ENCODE results near the gene GDA.

The GDA gene

DNA sequence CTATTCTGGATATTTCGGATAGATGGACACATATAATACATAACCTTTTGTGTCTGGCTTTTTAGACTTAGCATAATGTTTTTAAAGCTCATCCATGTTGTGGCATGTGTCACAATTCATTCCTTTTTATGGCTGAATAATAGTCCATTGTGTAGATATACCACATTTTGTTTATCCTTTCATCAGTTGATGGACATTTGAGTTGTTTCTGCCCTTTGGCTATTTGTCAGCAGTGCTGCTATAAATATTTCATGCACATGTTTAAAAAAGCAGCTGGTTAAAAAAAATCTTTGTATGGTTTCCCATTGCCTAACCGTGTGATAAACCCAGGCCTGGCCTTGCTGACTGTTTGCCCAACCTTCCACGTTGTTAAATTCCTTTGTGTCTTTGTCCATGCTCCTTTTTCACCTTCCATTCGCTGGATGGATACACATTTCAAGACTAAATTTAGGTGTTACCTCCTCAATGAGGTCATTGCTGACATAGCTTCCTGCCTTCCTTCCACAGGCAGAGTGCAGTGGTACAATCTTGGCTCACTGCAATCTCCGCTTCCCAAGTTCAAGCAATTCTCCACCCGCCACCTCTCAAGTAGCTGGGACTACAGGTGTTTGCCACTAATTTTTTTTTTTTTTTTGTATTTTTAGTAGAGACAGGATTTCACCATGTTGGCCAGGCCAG is 11.3 kb downstream of the GDA start:
- no peak overlapping the region for H3K4me3 Mint-ChIP-seq
- no peak overlapping the region for H3K27ac Mint-ChIP-seq
- no peaks in the 10 kb centered on the region for H3K4me1 Mint-ChIP-seq
- H3K36me3 Mint-ChIP-seq (ENCODE audit: low read depth) = no peaks in the 10 kb centered on the region
- H3K9me3 Mint-ChIP-seq = no peaks in the 10 kb centered on the region
- peaks cover 7% of the 10 kb centered on the region for H3K27me3 Mint-ChIP-seq (ENCODE audit: low read depth)
- TF ChIP-seq, protein P1, sequence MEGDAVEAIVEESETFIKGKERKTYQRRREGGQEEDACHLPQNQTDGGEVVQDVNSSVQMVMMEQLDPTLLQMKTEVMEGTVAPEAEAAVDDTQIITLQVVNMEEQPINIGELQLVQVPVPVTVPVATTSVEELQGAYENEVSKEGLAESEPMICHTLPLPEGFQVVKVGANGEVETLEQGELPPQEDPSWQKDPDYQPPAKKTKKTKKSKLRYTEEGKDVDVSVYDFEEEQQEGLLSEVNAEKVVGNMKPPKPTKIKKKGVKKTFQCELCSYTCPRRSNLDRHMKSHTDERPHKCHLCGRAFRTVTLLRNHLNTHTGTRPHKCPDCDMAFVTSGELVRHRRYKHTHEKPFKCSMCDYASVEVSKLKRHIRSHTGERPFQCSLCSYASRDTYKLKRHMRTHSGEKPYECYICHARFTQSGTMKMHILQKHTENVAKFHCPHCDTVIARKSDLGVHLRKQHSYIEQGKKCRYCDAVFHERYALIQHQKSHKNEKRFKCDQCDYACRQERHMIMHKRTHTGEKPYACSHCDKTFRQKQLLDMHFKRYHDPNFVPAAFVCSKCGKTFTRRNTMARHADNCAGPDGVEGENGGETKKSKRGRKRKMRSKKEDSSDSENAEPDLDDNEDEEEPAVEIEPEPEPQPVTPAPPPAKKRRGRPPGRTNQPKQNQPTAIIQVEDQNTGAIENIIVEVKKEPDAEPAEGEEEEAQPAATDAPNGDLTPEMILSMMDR (IDR thresholded peaks at IDR 0.05; ENCODE audit: unreplicated experiment in 3 of 3) = no peak

DNA sequence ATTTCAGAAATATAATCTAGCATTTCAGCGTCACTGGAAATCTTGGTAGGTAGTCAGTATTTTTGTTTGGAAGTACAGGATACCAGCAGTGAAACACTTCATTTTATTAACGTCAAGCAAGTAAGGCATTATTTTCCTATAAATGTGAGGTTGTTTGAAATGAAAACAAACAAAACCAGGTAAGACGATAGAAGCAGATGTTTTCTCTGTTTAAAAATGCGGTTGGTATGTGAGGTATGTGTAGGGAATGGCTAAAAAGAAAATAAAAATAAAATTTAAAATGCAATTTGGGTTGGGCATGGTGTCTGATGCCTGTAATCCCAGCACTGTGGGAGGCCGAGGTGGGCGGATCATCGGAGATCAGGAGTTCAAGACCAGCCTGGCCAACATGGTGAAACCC is 16.1 kb downstream of the GDA start:
- Mint-ChIP-seq H3K4me1 (peaks cover 5% of the 10 kb centered on the region), H3K9me3 (no peaks in the 10 kb centered on the region), H3K4me3 (no peak overlapping the region), H3K27me3 (ENCODE audit: low read depth) (no peaks in the 10 kb centered on the region), H3K36me3 (ENCODE audit: low read depth) (no peaks in the 10 kb centered on the region), H3K27ac (no peak overlapping the region)
- TF ChIP-seq, protein P1 (IDR thresholded peaks at IDR 0.05; ENCODE audit: unreplicated experiment in 3 of 3) = no peak

DNA sequence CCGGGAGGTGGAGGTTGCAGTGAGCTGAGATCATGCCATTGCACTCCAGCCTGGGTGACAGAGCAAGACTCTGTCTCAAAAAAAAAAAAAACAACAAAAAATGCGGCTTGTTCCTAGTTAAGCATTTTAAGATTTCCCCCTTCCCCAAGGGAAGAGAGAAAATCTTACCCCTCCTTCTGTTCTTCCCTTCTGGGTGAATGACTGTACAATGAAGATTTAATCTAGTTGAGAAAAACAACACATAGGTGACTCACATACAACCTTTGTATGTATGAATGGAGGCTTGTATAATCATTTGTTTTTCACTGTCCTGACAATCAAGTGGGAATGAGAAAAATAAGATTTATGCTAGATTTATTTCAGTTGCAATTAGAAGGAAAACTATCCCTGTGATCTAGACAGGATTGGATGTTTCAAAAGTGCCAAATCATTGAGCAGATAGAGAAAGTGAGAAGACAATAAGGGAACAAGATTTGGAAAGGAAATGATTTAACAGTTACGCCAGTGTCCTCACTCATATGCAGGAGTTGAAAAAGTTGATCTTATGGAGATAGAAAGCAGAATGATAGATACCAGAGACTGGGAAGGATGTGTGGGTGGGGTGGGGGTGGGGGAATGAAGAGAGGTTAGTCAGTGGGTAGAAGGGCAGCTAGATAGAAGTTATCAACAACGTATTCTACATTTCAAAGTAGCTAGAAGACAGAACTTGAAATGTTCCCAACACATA is 16.7 kb downstream of the GDA start:
- Mint-ChIP-seq H3K9me3 (no peaks in the 10 kb centered on the region), H3K36me3 (ENCODE audit: low read depth) (no peaks in the 10 kb centered on the region), H3K4me3 (no peak overlapping the region), H3K27me3 (ENCODE audit: low read depth) (no peaks in the 10 kb centered on the region), H3K27ac (no peak overlapping the region), H3K4me1 (peaks cover 5% of the 10 kb centered on the region)
- TF ChIP-seq, protein P1 (IDR thresholded peaks at IDR 0.05; ENCODE audit: unreplicated experiment in 3 of 3) = no peak

DNA sequence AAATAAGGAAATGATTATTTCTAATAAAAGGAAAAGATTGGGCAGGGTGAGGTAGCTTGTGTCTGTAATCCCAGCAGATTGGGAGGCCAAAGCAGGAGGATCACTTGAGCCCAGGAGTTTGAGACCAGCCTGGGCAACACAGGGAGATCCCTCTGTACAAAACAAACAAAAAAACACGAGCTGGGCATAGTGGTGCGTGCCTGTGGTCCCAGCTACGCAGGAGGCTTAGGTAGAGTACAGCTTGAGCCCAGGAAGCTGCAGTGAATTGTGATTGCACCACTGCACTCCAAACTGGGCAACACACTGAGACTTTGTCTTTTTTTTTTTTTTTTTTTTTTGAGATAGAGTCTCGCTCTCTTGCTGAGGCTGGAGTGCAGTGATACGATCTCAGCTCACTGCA is 18.8 kb downstream of the GDA start:
- no peak overlapping the region for H3K27ac Mint-ChIP-seq
- H3K4me3 Mint-ChIP-seq = no peak overlapping the region
- H3K4me1 Mint-ChIP-seq = peaks cover 5% of the 10 kb centered on the region
- TF ChIP-seq, protein P1 (IDR thresholded peaks at IDR 0.05; ENCODE audit: unreplicated experiment in 3 of 3) = no peak
- no peaks in the 10 kb centered on the region for H3K27me3 Mint-ChIP-seq (ENCODE audit: low read depth)
- no peaks in the 10 kb centered on the region for H3K36me3 Mint-ChIP-seq (ENCODE audit: low read depth)
- no peaks in the 10 kb centered on the region for H3K9me3 Mint-ChIP-seq

DNA sequence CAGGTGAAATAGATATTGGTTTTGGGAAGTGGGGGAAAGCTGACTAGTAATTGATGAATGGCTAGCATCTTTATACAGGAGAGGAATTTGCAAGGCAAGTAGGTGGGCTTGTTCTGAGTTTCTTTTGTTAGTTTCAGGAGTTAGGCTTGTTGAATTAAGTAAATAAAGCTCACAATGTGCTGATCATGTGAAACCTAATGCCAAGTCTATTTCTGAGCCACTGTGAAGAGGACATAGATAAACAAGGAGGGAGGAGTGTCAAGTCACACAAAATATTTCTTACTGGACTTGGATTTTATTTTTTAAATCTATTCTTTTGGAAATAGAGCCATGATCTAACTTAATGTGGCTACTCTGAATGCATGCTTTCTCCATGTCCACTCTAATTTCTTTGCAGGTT is 19.9 kb downstream of the GDA start:
- peak overlapping the region in 1 of 3 experiments; percentile 26 for H3K27ac Mint-ChIP-seq
- no peak overlapping the region for H3K4me3 Mint-ChIP-seq
- H3K27me3 Mint-ChIP-seq (ENCODE audit: low read depth) = no peaks in the 10 kb centered on the region
- peaks cover 5% of the 10 kb centered on the region for H3K4me1 Mint-ChIP-seq
- H3K36me3 Mint-ChIP-seq (ENCODE audit: low read depth) = no peaks in the 10 kb centered on the region
- TF ChIP-seq, protein P1 (IDR thresholded peaks at IDR 0.05; ENCODE audit: unreplicated experiment in 3 of 3) = no peak
- H3K9me3 Mint-ChIP-seq = no peaks in the 10 kb centered on the region

DNA sequence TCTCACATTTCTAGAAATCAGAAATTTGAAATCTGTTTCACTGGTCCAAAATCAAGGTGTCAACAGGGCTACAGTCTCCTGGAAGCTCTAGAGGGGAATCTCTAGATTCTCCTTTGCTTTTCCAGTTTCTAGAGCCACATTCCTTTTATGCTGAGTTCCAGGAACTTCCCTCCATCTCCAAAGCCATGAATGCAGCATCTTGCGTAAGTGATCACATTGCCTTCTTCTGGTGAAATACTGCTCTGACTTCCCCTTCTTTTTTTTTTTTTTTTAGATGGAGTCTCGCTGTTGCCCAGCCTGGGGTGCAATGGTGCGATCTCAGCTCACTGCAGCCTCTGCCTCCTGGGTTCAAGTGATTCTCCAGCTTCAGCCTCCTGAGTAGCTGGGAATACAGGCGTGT is 23.8 kb downstream of the GDA start:
- H3K4me1 Mint-ChIP-seq = peaks cover 5% of the 10 kb centered on the region
- H3K27me3 Mint-ChIP-seq (ENCODE audit: low read depth) = peaks cover 3% of the 10 kb centered on the region
- H3K27ac Mint-ChIP-seq = no peak overlapping the region
- TF ChIP-seq, protein P1 (IDR thresholded peaks at IDR 0.05; ENCODE audit: unreplicated experiment in 3 of 3) = no peak
- no peak overlapping the region for H3K4me3 Mint-ChIP-seq
- H3K9me3 Mint-ChIP-seq = no peaks in the 10 kb centered on the region
- H3K36me3 Mint-ChIP-seq (ENCODE audit: low read depth) = no peaks in the 10 kb centered on the region

All from nephron (organoid).